Activated CD8-positive, alpha-beta T cell treated with anti-CD3 and anti-CD28 coated beads for 36 hours (primary cell): Measurements from ENCODE around the gene ARHGAP10. TPM values are rescaled to one million over a fixed set of nuclear protein-coding genes. Genes with fewer than 3 reads are reported as not detected.

Experiments used
- ATAC-seq: fragments of 200-7000 bp; cut with Tn5 transposase; one replicate; pipeline ENCODE4 v1.10.0; 2021; ENCODE audit warnings: mild to moderate bottlenecking, moderate library complexity
- CTCF ChIA-PET: fragments of 350-600 bp; sonication (Branson Sonifier 250); formaldehyde crosslinking; loops from one replicate; lab custom pipeline; 2021; ENCODE audit warnings: antibody characterized with exemption; lab: Charles Lee
- POLR2A ChIA-PET: fragments of 350-600 bp; sonication (Branson Sonifier 250); formaldehyde crosslinking; loops from one replicate; lab custom pipeline; 2021; ENCODE audit warnings: antibody characterized with exemption; lab: Charles Lee
- DNase-seq: peaks from one replicate; pipeline ENCODE4 v3.0.0-alpha.2; 2020
- H3K27ac Mint-ChIP-seq: one replicate; pipeline ENCODE4 v1.8.0; 2021; ENCODE audit warnings: mild to moderate bottlenecking, mixed read lengths
- H3K27me3 Mint-ChIP-seq: one replicate; pipeline ENCODE4 v1.8.0; 2021; ENCODE audit warnings: mixed read lengths
- H3K36me3 Mint-ChIP-seq: one replicate; pipeline ENCODE4 v1.8.0; 2021; ENCODE audit warnings: low read depth, mixed read lengths
- H3K4me1 Mint-ChIP-seq: one replicate; pipeline ENCODE4 v1.8.0; 2021; ENCODE audit warnings: low read depth, mixed read lengths
- H3K4me3 Mint-ChIP-seq: one replicate; pipeline ENCODE4 v1.8.0; 2021; ENCODE audit warnings: mild to moderate bottlenecking, moderate library complexity, mixed read lengths
- H3K9me3 Mint-ChIP-seq: one replicate; pipeline ENCODE4 v1.8.0; 2021; ENCODE audit warnings: mixed read lengths
- CTCF ChIP-seq: fragments of 200-600 bp; IDR thresholded peaks from one replicate; pipeline ENCODE4 v1.8.0; 2022; ENCODE audit warnings: antibody characterized with exemption, mild to moderate bottlenecking
- intact Hi-C: fragments of 100-400 bp; cut with micrococcal nuclease; formaldehyde crosslinking; loops from one replicate; pipeline ENCODE4 v1.10.0; 2022
- total RNA-seq, 2 experiments: library from RNA; stranded (reverse); gene quantifications; one replicate each; pipeline ENCODE4 v1.2.3, GENCODE V29; 2021

The ARHGAP10 gene
- total RNA-seq, 2 experiments from 2014 or later: 4.0 to 5.1 TPM

GRCh38 chr4:148053298-148054003, 321.6 kb downstream of the ARHGAP10 start:
- no peaks in the 10 kb centered on the region for H3K9me3 Mint-ChIP-seq
- CTCF ChIA-PET: interaction anchor here (0.9 to 1.3 kb wide), 2 partner anchors 11 to 362 kb away, joined by 3 to 4 read pairs; no protein-coding TSS in a partner anchor
- intact Hi-C loops: no loop called here
- H3K36me3 Mint-ChIP-seq: peaks cover 5% of the 10 kb centered on the region
- no peak for ATAC-seq
- H3K27ac Mint-ChIP-seq: peak overlapping the region; percentile 31
- no peak for DNase-seq
- H3K27me3 Mint-ChIP-seq: no peaks in the 10 kb centered on the region
- POLR2A ChIA-PET: interaction anchor here (1.6 kb wide), 1 partner anchor 389 kb away, joined by 4 read pairs; the partner anchor contains the start of gene NR3C2
- H3K4me1 Mint-ChIP-seq: peaks cover 78% of the 10 kb centered on the region
- TF ChIP-seq CTCF: no peak
- H3K4me3 Mint-ChIP-seq: no peak overlapping the region

- CTCF ChIA-PET: interaction anchor here (0.9 kb wide), 1 partner anchor 362 kb away, joined by 3 read pairs; no protein-coding TSS in a partner anchor
- intact Hi-C loops: no loop called here
- H3K27ac Mint-ChIP-seq: peak overlapping the region; percentile 31
Measured at GRCh38 chr4:148054275-148054674, 322.4 kb downstream of the ARHGAP10 start.

GRCh38 chr4:148055844-148056243, 324.0 kb downstream of the ARHGAP10 start:
- ChIA-PET CTCF (interaction anchor here (1.0 to 1.9 kb wide), 9 partner anchors 10 to 381 kb away, joined by 3 to 12 read pairs (median 3); no protein-coding TSS in a partner anchor), POLR2A (interaction anchor here (1.4 kb wide), 2 partner anchors 12 to 387 kb away, joined by 3 to 4 read pairs; no protein-coding TSS in a partner anchor)
- intact Hi-C loops: loop anchor here (5.0 kb wide), 1 partner anchor 386 kb away; the partner anchor contains the start of gene NR3C2
- Mint-ChIP-seq H3K27me3 (no peaks in the 10 kb centered on the region), H3K36me3 (peaks cover 3% of the 10 kb centered on the region), H3K27ac (peak overlapping the region; percentile 55), H3K4me1 (peaks cover 92% of the 10 kb centered on the region), H3K4me3 (no peak overlapping the region), H3K9me3 (no peaks in the 10 kb centered on the region)
- DNase-seq (no peak), ATAC-seq (no peak)
- TF ChIP-seq CTCF: no peak

More at GRCh38 chr4:148054275-148054674, 322.4 kb downstream of the ARHGAP10 start:
- Mint-ChIP-seq H3K9me3 (no peaks in the 10 kb centered on the region), H3K36me3 (peaks cover 5% of the 10 kb centered on the region), H3K4me3 (no peak overlapping the region), H3K27me3 (no peaks in the 10 kb centered on the region), H3K4me1 (peaks cover 86% of the 10 kb centered on the region)
- POLR2A ChIA-PET: no interaction called here
- no peak for ATAC-seq
- TF ChIP-seq CTCF: no peak
- DNase-seq: peak; percentile 21

GRCh38 chr4:148056879-148057278, 325.0 kb downstream of the ARHGAP10 start:
- ATAC-seq (peak; percentile 86), DNase-seq (peak; percentile 92)
- intact Hi-C loops: loop anchor here (5.0 kb wide), 1 partner anchor 385 kb away; the partner anchor contains the start of gene NR3C2
- Mint-ChIP-seq H3K27me3 (no peaks in the 10 kb centered on the region), H3K36me3 (peaks cover 3% of the 10 kb centered on the region), H3K4me3 (no peak overlapping the region), H3K9me3 (no peaks in the 10 kb centered on the region), H3K4me1 (peaks cover 90% of the 10 kb centered on the region), H3K27ac (peak overlapping the region; percentile 78)
- ChIA-PET POLR2A (interaction anchor here (1.4 kb wide), 2 partner anchors 13 to 386 kb away, joined by 3 to 4 read pairs; no protein-coding TSS in a partner anchor), CTCF (interaction anchor here (1.0 to 1.9 kb wide), 13 partner anchors 10 to 621 kb away, joined by 3 to 12 read pairs (median 3); no protein-coding TSS in a partner anchor)
- peak; percentile 49 for TF ChIP-seq CTCF
